HG03095 (cell line): ENCODE measurements around the gene DDIT4.
A peak's percentile ranks its signal among the peaks of the same experiment; 100 is the strongest.

ENCODE experiments used
- ATAC-seq: cut with Tn5 transposase; IDR thresholded peaks from one replicate; pipeline ENCODE4 v1.9.1; 2021; ENCODE audit warnings: moderate library complexity; ENCODE audit not compliant: unreplicated experiment

Gene DDIT4

DNA sequence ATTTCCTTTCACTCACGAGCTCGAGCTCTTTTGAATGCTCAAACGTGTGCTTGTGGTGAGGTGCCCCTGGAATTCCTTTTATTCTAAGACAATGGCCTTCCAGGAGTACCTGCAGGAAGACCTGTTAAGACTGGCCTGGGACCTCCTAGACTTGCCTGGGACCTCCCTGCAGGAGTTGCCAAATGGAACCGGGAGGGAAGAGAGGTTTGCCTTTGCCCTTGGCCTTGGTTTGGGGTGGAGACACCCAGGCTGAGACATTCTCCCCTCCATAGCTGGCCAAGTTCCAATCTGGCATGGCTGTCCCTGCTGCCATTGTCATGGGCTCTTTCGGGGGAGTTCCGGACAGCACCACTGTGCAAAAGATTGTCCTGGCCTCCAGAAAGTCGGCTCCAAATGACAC lies 41.3 kb downstream of the DDIT4 start:
- ATAC-seq: no peak

DNA sequence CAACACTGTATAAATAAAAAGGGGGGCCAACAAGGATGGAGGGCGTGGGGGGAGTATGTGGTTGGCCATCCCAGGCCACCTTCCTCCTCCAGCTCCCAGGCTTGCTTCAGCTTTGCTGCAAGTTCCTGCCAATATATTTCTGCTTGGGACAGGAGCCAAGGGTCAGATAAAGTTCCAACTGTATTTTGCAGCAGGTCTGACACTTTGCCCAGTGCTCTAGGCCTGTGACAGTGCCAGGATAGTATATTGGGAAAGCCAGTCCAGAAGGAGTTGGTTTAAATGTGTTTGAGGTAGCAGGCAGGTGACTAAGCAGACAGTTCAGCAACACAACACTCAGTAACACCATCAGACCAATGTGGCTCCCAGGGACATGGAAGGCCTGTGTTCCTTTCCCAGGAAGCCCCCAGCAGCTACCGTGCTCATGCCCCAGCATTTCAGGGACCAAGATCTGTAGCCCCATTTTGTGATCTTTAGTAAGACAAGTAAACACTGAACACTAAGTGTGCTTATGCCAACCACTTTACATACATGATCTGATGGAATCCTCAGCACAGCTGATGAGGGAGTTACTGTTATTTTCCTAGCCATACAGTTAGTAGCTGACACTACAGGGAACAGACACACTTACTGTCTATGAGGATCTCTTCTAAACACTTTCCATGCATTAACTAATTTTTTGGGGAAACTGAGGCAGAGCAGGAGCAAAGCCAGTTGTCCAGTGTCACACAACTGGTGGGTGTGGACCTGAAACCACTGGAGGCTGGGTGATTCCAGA lies 42.1 kb downstream of the DDIT4 start:
- ATAC-seq: no peak

DNA sequence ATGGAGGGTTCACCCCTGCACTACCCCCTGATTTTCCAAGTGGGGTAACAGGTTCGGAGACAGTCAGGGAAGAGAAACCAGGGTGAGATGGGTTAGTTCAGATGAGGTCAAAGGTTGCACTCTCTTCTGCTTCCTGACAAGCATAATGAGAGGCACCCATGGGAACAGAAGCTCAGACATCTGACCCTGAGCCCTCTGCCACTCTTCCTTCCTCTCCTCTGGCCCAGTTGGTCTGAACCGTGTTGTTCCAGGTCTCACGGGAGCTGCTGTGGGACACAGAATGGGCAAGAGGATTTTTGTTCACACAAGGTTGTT lies 42.6 kb downstream of the DDIT4 start:
- ATAC-seq: no peak

DNA sequence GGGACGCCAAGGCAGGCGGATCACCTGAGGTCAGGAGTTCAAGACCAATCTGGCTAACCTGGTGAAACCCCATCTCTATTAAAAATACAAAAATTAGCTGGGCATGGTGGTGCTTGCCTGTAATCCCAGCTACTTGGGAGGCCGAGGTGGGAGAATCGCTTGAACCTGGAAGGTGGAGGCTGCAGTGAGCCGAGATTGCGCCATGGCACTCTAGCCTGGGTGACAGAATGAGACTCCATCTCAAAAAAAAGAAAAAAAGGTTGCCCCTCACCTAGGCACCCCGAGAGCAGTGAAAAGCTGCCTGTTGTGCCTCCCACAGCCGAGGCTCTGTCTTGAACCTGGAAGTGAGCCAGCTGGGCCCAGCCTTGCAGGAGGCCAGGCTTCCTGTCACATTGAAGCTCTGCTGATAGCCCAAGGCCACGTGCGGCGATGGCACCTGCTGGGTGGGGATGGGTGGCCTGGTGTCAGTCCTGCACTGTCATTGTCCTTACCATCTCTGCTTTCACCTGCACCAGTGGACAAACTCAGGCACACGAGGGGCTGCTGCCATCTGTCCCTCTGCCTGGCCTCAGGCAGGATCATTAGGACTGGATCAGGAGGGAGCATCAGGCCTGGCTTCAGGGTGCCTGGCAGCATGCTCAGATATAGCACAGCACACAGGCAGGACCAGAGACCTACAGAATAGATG lies 43.2 kb downstream of the DDIT4 start:
- no peak for ATAC-seq

DNA sequence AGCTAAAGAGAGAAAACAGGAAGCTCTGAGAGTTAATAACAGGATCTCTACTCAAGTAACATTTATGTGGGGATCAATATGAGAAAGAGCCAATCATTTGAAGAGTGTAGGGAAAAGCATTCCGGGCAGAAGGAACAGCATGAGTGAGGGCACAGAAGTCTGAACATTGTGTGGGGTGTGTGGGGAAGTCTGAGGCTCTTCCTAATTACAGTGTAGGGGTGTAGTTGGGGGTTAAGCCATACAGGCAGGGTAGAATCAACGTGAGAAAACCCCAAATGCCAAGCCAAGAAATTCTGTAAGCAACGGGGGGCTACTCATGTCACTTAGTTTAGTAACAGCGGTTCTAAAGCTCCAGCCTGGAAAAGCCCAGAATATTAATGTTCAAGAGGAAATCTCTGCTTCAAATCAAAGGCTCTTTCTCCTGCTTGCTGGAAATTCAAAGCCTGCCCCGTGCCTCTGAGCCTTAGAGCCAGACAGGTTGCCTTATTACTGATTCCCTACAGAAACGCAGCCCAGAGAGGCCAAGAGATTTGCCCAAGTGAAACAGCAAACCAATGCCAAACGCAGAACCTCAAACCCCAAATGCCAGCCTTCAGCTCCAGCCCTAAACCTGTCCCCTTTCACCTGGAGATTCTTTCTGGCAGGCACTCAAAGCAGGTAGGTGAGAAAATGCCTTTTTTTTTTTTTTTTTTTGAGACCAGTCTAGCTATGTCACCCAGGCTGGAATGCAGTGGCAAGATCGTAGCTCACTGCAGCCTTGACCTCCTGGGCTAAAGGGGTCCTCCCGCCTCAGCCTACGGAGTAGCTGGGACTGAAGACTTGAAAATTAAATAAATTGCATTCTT lies 44.9 kb downstream of the DDIT4 start:
- no peak for ATAC-seq

DNA sequence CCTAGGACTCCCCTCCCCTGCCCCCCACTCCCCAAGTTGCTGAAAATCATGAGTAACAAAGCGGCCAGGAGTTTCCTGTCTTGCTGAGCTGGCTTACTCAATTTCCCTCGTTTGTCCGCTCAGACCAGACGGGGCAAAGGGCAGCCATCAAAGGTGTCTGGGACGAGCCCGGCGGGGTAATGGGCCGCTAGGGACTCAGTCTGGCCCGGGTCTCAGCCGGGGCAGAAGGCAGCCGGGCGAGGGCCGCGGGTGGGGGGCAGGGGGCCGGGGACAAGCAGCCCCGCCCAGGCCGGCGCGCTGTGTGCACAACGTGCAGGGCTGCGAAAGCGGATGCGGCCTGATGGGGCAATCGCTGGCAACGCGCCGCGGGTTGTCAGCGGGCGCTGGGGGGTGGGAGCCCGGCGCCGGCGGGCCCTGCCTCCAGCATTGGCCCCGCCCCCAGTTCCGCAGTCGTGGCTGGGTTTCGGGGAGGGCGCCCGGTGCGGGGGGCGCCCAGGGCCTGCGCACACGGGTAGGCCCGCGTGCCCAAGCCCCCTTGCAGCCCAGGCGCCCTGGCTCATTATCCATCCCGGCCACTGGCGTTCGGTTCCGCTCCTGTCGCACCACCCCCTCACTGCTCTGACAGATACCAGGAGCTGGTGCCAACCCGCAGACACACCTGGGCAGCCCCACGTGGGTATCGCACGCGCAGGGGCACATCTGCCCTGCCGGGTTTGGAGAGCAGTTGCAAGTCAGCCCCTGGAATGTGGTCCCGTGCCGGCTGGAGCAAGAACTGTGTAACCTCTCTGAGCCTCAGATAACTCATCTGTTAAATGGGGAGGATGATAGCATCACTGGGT lies 45.9 kb downstream of the DDIT4 start:
- ATAC-seq: peak; percentile 48

DNA sequence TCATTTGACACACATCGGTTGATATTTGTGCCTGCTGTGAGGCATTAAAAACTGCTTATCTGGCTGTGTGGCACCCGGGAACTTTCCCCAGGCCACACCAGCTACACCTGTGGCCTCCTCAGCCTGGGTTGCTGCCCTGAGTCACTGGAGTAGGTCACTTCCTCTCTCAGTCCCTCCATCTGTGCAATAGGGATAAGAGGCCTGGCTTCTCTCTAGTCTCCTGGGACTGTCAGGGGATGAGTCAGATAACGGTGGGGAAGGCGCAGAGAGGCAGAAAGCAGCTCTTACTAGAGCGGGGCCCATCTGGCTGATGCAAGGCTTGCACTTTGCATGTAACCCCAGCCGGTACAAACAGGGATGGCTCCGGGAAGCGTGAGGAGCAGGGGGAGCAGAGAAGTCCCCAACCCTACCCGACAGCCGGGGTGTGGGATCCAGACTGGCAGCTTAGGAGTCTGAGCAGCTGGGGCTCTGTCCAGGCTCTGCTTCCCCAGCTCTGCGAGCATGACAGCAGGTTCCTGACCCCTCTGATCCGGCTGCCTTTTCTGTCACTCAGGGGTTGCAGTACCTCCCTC lies 47.0 kb downstream of the DDIT4 start:
- ATAC-seq: peak; percentile 64

DNA sequence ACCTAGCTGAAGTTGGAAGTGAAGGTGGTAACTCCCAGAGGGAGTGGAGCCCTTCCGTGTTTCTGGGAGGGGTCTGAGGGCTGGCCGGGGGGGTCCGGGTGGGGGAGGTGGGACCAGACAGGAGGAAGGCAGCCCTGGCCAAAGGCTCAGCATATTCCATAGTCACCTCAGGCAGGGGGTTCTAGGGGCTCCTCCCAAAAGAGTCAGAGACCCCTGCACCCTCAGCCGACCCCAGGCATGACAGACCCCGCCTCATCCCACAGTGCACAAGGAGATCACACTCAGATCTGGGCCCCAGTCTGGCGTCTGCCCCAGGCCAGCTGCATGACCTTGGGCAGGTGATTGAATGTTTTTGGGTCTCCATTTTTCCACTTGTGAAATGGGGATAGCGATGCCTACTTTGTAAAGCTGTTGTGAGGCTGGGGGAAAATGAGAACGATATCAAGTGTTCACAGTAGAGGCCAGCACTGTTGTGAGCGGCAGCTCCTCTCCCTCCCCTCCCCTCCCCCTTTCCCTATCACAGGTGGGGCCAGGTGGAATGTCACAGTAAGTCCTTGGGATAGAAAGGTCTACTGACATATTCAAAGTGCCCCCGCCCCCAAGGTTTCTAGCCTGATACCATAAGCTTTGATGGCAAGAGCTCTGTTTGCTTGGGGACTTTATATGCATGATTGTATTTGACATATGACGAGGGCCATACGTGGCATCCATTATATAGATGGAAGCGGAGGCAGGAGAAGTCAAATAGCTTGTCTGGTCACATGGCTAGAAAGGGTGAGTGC lies 47.7 kb downstream of the DDIT4 start:
- ATAC-seq: no peak

DNA sequence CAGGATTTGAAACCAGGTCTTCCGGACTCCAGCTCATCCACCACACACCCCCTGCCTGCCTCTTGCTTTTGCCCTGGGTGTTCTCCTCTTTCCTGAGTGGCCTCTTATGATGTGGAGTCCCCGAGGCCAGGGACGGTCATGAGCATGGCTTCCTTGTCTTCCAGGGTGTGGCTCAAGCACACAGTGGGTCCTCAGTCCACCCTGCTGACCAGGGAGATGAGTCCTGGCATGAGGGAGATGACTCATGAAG lies 48.2 kb downstream of the DDIT4 start:
- no peak for ATAC-seq

DNA sequence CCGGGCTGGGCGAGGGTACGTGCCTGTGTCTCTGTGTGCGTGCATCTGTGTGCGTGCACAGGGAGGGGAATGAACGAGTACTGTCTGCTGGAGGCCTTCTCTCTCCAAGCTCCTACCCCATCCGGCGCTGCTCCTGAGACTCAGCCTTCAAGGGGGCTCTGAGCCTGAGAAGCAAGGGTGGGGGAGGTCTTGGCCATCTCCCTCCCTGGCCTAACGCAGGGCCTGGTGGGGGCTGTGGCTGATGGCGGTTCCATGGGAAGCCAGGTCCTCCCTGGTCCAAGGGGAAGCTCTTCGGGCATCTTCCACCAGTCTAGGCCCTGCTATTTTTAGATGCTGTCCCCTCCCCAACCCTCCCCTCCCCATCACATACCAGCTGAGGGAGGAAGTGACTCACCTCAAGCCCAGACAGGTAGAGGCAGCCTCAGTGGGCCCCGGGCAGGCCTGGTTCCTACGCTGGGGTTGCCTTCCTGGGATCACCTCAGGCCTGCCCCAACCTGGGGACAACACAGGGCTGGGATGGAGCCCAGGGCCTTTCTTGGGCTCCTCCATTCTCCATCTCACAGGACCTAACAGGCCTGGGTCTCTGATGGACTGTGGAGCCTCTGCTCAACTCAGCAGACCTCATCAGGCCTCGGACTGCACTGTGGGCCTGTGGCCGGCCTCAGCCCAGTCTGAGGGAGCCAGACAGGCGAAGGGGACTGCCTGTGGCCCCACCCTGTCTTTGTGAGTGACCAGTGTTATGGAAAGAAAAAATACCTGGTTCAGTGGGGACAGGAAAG lies 48.7 kb downstream of the DDIT4 start:
- no peak for ATAC-seq

DNA sequence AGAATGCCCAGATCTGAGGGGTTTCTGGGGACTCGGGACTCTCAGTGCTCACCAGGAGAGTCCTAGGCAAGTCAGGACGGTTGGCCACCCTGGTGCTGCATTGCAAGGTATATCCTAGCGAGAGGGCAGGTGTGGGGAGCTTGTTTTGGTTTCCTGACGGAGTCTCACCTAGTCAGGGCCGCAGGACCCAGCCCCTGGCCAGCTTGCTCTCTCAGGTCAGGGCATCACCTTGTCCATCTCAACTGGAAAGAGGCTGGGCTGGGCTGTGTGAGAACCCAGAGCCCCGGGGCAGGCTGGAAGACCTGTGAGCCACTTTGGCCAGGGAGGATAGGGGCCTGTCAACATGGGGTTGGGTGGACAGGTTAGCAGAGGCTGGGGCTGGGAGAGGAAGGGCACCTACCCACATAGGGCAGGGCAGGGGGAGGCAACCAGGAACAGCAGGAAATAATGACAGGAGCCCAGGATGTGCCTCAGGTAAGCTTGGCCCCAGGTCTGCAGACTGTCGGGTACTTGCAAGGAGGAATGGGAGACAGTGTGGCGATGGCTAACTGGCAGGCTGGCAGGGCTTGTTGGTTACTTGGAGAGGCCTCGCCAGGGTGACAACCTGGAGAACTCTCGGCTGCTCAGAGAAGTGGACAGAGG lies 49.5 kb downstream of the DDIT4 start:
- ATAC-seq: no peak

DNA sequence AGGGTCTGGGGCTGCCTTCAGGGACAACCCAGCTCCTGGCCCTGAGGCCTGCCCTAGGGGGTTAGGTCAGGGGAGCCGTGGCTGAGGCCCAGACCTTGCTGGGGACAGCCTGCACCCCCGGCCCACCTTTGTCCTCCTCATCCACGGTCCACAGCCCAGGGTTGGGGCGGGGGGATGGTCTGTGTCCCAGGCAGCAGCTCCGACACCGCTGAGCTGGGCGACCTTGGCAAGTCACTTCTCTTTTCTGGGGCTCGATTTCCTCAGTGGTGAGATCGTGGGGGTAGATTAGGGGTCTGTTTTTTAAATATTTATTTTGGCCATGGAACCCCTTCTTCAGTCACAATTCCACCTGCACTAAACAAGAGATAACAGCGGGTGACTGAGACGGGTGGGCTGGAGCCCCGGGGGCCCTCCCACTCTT lies 50.1 kb downstream of the DDIT4 start:
- no peak for ATAC-seq
